DLD1 (cell line): Measurements from ENCODE around the gene PPP2R5C.
"Not testable (repeated sequence)": the region's sequence is repeated elsewhere in the genome, so short reads cannot be mapped to it uniquely, and the experiment has no call there.

ENCODE experiments used
- in situ Hi-C: cut with HindIII; loops from 2 replicates; pipeline ENCODE4 v1.10.0; 2017; ENCODE audit warnings: low sequenced_read_pairs

PPP2R5C gene

DNA sequence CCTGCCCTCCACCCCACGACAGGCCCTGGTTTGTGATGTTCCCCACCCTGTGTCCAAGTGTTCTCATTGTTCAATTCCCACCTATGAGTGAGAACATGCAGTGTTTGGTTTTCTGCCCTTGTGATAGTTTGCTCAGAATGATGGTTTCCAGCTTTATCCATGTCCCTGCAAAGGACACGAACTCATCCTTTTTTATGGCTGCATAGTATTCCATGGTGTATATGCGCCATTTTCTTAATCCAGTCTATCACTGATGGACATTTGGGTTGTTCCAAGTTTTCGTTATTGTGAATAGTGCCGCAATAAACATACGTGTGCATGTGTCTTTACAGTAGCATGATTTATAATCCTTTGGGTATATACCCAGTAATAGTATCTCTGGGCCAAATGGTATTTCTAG is 17.1 kb upstream of the PPP2R5C start:
- in situ Hi-C loops = not testable (repeated sequence)

DNA sequence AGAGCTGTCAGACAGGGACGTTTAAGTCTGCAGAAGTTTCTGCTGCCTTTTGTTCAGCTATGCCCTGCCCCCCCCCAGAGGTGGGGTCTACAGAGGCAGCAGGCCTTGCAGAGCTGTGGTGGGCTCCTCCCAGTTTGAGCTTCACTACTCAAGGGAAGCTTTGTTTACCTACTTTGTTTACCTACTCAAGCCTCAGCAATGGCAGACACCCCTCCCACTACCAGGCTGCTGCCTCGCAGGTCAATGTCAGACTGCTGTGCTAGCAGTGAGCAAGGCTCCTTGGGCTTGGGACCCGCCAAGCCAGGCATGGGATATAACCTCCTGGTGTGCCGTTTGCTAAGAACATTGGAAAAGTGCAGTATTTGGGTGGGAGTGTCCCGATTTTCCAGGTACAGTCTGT is 11.8 kb upstream of the PPP2R5C start:
- in situ Hi-C loops = not testable (repeated sequence)

GRCh38 chr14:101754893-101755292 is 6.6 kb upstream of the PPP2R5C start:
- in situ Hi-C loops = no loop called here

DNA sequence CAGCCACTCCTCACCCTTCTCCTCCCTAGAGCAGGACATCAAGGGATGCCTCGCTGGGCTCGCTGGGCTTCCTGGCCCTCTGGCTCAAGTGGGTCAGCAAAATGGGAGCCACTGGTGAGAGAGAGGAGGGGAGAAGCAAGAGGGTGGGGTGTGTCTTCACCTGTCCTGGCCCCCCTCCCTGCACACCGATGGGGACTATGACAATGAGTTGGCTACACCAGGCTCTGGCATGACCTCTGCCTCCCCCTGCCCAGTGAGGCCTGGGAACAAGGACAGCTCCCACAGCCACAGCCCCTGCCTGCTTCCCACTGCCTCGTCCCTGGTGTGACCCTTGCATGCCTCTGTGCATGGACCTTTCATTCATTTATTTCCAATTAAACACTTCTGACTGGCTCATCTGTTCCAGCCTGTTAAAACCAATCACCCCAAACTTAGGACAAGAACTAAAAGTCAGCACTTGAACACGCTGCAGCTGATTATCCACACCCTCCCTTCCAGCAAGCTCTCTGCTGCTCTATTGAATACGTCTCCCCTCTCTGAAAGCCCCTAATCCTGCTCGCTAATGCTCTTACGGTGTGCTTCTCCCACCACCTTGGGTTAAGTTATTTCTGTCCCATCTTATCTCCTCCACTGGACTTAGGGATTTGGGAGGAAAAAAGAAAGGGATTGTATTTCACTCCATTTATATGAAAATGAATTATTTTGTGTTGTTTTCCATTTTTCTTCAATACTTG is 5.8 kb upstream of the PPP2R5C start:
- in situ Hi-C loops = no loop called here

GRCh38 chr14:101757064-101757838 is 4.3 kb upstream of the PPP2R5C start:
- in situ Hi-C loops = no loop called here

DNA sequence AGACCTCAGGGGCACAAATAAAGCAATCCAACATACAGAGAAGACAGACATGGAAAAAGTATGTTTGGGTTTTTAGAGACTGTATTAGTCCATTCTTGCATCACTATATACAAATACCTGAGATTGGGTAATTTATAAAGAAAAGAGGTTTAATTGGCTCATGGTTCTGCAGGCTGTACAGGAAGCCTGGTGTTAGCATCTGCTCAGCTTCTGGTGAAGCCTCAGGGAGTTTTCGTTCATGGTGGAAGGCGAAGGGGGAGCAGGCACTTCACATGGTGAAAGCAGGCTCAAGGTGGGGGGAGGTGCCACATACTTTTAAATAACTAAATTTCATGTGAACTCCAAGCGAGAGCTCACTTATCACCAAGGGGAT is 3.7 kb upstream of the PPP2R5C start:
- in situ Hi-C loops = no loop called here

GRCh38 chr14:101758913-101759593 is 2.5 kb upstream of the PPP2R5C start:
- in situ Hi-C loops = no loop called here

GRCh38 chr14:101760138-101761011 is 1.1 kb upstream of the PPP2R5C start:
- in situ Hi-C loops = no loop called here

- in situ Hi-C loops = no loop called here
Observed at GRCh38 chr14:101761881-101762529, 496 bp downstream of the PPP2R5C start.

DNA sequence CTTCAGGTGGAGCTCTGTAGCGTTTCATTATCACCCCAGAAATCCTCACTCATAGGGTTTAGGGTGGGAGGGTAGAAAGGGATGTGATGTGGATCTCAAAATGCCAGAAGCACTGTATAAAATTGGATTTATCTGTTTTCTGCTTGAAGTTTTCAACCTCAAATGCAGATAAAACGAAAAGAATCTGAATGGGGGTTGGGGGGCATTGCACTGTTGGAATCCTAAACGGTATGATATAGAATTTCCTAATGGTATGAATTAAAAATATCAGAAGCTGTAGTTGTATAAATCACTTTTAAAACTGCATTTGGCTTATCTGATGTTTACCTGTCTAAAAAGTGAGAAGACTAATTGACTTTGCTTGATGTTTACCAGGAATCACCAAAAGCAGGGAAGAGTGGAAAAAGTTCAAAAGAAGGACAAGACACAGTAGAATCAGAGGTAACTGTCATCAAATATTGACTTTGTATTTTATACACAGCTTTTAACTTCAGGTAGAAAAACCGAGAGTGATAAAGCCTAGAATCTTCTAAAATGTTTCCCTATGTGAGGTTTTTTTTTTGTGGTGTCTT is 1.1 kb downstream of the PPP2R5C start:
- in situ Hi-C loops = no loop called here

- in situ Hi-C loops = no loop called here
Observed at GRCh38 chr14:101763941-101764709, 2.6 kb downstream of the PPP2R5C start.

GRCh38 chr14:101767618-101768362 is 6.3 kb downstream of the PPP2R5C start:
- in situ Hi-C loops = no loop called here

GRCh38 chr14:101770183-101770582 is 8.7 kb downstream of the PPP2R5C start:
- in situ Hi-C loops = no loop called here

- in situ Hi-C loops = no loop called here
Observed at GRCh38 chr14:101772770-101773169, 11.3 kb downstream of the PPP2R5C start.

GRCh38 chr14:101773378-101773777 is 11.9 kb downstream of the PPP2R5C start:
- in situ Hi-C loops = no loop called here

DNA sequence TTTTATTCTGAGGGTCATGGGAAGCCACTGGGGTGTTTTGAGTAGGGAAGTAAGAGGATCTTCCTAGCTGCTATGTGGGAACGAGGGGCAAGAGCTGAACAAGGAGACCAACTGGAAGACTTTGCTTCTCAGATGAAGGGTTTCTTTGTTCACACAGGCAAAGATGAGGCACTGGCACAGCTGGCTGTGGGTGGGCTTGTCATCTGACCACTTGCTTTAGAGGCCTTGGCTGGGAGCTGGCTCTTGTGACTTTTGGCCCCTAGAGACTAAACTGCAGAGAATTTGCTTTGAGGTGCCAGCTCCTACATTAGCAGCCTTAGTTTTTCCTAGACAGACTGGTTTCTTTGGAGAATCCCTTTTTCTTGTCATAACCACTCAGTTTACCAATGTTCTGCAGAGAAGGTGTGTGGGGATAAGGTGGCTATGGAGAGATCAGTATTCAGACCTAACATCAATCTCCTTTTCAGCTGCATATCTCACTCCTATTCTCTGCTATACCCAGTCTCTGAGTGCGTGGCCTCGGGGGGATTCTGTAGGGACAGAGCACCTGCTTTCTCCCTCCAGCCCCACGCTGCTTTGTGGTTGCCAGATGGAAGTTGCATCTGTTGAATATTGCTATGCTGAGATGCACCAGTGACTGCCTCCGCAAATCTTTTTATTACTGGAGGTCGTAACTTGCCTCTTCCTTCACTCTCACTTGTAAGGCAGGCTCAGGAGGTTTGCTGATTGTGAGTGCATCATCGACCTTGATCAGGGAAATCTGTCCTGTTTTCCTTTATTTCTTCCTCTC is 12.7 kb downstream of the PPP2R5C start:
- in situ Hi-C loops = no loop called here

DNA sequence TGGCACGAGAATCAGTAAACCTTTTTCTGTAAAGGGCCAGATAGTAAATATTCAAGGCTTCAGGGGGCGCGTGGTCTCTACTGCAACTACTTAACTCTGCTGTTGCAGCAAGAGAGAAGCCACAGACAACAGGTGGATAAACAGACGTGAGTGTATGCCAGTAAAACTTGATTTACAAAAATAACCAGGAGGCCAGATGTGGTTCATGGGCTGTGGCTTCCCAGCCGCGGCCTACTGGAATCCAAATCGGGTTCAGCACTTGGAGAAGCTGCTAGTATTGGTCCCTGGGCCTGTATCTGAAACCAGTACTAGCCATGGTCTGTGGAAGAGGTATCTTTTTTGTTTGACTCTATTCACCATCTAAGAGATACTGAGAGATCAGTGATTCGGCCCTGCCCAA is 13.3 kb downstream of the PPP2R5C start:
- in situ Hi-C loops = no loop called here

- in situ Hi-C loops = no loop called here
Observed at GRCh38 chr14:101775826-101776225, 14.3 kb downstream of the PPP2R5C start.
